ENCODE results near the gene CEBPB.

CEBPB gene

DNA sequence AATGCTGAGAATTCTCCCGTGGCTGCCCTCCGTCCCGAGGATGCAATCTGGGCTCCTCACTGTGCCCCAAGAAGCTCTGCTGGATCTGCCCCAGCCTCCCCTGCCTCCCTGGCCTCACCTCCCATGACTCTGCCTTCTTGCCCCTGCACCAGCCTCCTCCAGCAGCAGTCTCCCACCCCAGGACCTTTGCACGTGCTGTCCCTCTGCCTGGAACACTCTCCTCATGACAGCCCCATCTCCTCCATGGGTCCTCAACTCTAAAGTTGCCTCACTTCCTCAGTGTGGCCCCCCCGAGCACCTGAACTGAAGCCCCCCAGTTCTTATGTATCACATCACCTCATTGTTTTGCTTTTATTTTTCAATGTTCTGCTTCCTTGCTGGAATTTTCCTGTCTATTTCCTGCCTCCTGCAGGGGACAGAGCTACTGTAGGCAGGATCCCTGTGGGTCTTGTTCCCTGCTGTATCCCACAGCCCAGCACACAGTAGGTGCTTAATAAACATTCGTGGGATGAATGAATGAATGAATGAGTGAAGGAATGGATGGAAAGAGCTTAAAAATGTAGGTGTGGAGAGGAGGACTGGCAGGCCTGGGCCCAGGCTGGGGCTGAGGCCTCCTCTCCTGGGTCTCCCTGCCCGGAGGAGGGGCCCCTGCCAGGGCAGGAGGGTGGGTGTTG lies 42.2 kb downstream of the CEBPB start:
- ATAC-seq (no peak), DNase-seq (no peak)
- Mint-ChIP-seq H3K4me1 (peaks cover 10% of the 10 kb centered on the region), H3K9me3 (no peaks in the 10 kb centered on the region), H3K36me3 (ENCODE audit: low read depth) (no peaks in the 10 kb centered on the region), H3K27ac (no peak overlapping the region), H3K4me3 (no peak overlapping the region), H3K27me3 (no peaks in the 10 kb centered on the region)

DNA sequence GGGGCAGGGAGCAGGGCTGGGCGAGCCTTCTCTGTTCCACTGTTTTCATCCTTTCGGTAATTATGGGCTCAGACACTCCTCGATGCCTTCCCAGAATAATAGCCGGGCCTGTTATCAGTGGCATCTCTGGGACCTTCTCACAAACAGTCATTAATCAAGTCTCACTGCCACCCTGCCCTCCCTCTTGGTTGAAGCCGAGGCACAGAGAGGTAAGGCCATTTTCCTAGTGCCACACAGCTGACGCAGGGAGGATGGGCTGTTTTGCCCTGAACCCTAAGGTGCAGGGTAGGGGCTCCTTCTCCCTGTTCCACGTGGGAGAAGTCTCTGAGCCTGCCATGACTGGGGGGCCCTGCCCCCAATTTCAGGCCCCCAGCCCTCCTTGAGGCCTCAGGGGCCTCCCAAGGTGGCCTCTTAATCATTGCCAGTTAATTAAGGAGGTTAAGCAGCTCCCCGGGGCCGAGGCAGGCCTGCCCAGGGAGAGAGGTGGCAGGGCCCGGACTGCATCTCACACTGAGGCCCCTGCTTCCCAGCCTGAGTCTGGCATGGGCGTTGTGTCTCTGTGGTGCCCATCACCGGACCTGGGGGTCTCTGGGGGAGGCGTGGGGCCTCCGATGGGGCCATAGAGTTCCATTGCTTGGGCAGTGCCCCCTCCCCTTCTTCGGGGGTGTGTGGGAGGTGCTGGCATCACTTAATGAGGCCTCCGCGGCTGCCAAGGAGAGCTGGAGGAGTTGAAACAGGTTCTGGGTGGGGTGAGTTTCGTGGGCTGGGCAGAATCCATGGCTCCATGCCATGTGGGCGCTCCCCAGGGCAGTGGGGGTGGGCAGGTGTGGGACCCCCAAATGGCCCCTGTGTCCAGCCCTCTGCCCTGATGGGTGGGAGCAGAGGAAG lies 42.9 kb downstream of the CEBPB start:
- DNase-seq (no peak), ATAC-seq (no peak)
- Mint-ChIP-seq H3K4me1 (peaks cover 7% of the 10 kb centered on the region), H3K9me3 (no peaks in the 10 kb centered on the region), H3K27ac (no peak overlapping the region), H3K4me3 (no peak overlapping the region), H3K36me3 (ENCODE audit: low read depth) (no peaks in the 10 kb centered on the region), H3K27me3 (no peaks in the 10 kb centered on the region)

DNA sequence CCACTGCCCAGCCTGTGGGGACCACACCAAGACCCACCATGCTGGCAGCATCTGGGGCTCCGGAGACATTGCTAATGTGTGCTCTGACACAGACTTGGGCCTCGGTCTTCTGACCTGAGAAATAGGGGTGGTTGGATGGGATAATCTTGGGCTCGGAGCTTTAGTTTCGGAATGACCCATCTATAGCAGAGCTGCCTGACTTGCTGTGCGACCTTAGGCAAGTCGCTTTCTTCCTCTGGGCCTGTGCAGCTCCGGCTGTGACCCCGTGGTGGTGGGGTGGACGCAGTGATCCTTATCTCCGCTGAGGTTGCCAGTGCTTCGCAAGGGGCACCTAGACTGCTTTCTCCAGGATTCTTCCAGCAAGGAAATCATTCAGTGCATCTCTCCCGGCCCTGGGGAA lies 43.7 kb downstream of the CEBPB start:
- Mint-ChIP-seq H3K27ac (no peak overlapping the region), H3K4me1 (peaks cover 6% of the 10 kb centered on the region), H3K27me3 (no peaks in the 10 kb centered on the region), H3K9me3 (no peaks in the 10 kb centered on the region), H3K4me3 (no peak overlapping the region), H3K36me3 (ENCODE audit: low read depth) (no peaks in the 10 kb centered on the region)
- no peak for DNase-seq
- no peak for ATAC-seq

DNA sequence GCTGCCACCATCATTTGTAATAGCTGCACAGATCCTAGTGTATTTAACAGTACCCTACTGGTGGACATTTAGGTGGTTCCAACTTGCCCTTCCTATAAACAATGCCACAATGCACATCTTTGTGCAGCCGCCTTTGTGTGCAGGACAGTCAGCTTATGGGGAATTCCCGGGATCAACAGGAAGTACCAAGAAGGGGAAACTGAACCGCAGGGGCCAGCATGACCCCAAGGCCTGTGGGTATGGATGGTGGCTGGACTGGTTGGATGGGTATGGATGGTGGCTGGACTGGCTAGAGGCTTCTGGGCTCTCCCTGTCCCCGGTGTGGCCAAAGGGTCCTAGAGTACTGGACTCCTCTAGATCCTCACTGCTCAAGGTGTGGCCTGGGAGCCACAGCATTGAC lies 46.7 kb downstream of the CEBPB start:
- Mint-ChIP-seq H3K4me1 (peaks cover 6% of the 10 kb centered on the region), H3K36me3 (ENCODE audit: low read depth) (no peaks in the 10 kb centered on the region), H3K9me3 (no peaks in the 10 kb centered on the region), H3K27me3 (no peaks in the 10 kb centered on the region), H3K27ac (no peak overlapping the region), H3K4me3 (no peak overlapping the region)
- DNase-seq: no peak
- ATAC-seq: no peak

DNA sequence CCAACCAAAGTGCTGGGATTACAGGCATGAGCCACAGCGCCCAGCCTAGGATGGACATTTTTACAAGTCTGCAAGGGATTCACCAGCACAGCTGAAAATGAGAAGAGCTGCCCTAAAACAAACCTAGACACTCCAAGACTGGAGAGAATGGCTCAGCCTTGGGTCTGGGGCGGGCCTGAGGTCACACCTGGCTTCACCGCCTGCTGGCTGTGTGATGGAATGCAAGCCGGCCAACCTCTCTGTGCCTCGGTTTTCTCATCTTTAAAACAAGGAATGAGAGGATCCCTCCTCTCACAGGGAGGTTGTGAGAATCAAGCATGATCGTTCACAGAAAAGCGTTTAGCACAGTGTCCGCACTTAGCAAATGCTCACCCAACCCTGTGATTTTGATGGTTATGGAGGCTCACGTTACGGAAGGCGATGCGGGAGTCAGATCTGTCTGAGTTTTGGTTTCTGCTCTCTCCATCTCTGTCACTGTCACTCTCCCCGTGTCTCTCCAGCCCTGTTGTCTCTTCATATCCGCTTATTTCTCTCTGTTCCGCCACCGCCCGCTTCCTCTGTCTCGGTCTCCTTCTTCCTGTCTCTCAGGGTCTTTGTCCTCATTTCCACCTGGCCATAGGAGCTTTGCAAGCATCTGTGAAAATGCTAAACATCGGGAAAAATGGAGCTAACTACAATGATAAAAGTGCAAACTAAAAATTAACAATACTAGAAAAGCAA lies 47.6 kb downstream of the CEBPB start:
- ATAC-seq (no peak), DNase-seq (no peak)
- peaks cover 6% of the 10 kb centered on the region for H3K4me1 Mint-ChIP-seq
- H3K9me3 Mint-ChIP-seq: no peaks in the 10 kb centered on the region
- H3K27ac Mint-ChIP-seq: no peak overlapping the region
- no peak overlapping the region for H3K4me3 Mint-ChIP-seq
- H3K27me3 Mint-ChIP-seq: no peaks in the 10 kb centered on the region
- H3K36me3 Mint-ChIP-seq (ENCODE audit: low read depth): no peaks in the 10 kb centered on the region

DNA sequence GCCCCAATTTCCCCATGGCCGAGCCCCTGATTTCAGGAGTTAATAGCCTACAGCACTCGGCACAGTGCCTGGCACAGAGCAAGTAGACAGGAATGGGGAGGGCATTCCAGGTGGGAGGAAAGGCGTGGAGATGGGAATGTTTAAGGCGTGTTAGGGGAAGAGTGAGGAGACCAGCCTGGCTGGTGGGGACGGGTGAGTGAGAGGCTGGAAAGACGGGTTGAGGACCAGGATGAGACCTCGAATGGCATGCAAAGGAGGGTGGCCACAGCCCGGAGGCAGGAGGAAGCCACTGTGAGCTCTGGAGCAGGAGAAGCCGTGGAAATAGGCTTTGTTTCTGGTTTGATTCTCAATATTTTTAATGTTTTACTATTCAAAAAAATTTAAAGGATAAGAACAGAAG lies 49.5 kb downstream of the CEBPB start:
- no peaks in the 10 kb centered on the region for H3K36me3 Mint-ChIP-seq (ENCODE audit: low read depth)
- no peaks in the 10 kb centered on the region for H3K9me3 Mint-ChIP-seq
- DNase-seq: no peak
- no peaks in the 10 kb centered on the region for H3K27me3 Mint-ChIP-seq
- no peak overlapping the region for H3K4me3 Mint-ChIP-seq
- H3K27ac Mint-ChIP-seq: no peak overlapping the region
- peaks cover 6% of the 10 kb centered on the region for H3K4me1 Mint-ChIP-seq
- ATAC-seq: no peak

DNA sequence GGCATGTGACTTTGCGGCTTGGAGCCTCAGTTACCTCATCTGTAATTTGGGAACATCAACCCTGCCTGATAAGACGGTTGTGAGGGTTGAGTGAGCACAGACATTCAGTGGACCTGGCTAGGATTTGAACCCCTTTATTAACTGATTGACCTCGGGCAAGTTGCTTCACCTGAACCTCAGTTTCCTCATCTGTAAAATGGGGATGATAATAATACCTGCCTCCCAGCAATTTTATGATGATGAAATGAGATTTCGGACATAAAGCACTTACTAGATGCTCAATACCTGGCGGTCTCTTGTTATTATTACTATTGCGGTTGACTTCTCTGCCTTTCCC lies 51.5 kb downstream of the CEBPB start:
- Mint-ChIP-seq H3K9me3 (no peaks in the 10 kb centered on the region), H3K27ac (no peak overlapping the region), H3K4me1 (no peaks in the 10 kb centered on the region), H3K36me3 (ENCODE audit: low read depth) (no peaks in the 10 kb centered on the region), H3K27me3 (no peaks in the 10 kb centered on the region), H3K4me3 (no peak overlapping the region)
- no peak for DNase-seq
- ATAC-seq: no peak
